GM12878 (cell line): ENCODE results near the gene COQ2.

Experiments used
- CREM ChIP-seq: IDR thresholded peaks from 2 replicates; pipeline ENCODE4 v1.6.1; 2014; ENCODE audit warnings: antibody characterized with exemption, low read depth
- TF ChIP-seq, protein P1 (sequence below): fragments of 450-650 bp; IDR thresholded peaks from 2 replicates; pipeline ENCODE4 v1.6.1; 2017; ENCODE audit warnings: mild to moderate bottlenecking, moderate library complexity
- TF ChIP-seq, protein P2 (sequence below), 3 experiments: IDR thresholded peaks in 2 of 3; conservative IDR thresholded peaks in 1 of 3; 2 replicates each; pipeline ENCODE4 v1.5.1; 2011; ENCODE audit warnings: low read depth in 3 of 3, low read length in 3 of 3, mild to moderate bottlenecking in 3 of 3, control low read depth in 2 of 3, moderate library complexity in 2 of 3, inconsistent platforms in 1 of 3, mixed read lengths in 1 of 3; ENCODE audit not compliant: control insufficient read depth in 2 of 3, insufficient read depth in 1 of 3; ENCODE audit errors: extremely low read depth in 1 of 3

- TF ChIP-seq, protein P1, sequence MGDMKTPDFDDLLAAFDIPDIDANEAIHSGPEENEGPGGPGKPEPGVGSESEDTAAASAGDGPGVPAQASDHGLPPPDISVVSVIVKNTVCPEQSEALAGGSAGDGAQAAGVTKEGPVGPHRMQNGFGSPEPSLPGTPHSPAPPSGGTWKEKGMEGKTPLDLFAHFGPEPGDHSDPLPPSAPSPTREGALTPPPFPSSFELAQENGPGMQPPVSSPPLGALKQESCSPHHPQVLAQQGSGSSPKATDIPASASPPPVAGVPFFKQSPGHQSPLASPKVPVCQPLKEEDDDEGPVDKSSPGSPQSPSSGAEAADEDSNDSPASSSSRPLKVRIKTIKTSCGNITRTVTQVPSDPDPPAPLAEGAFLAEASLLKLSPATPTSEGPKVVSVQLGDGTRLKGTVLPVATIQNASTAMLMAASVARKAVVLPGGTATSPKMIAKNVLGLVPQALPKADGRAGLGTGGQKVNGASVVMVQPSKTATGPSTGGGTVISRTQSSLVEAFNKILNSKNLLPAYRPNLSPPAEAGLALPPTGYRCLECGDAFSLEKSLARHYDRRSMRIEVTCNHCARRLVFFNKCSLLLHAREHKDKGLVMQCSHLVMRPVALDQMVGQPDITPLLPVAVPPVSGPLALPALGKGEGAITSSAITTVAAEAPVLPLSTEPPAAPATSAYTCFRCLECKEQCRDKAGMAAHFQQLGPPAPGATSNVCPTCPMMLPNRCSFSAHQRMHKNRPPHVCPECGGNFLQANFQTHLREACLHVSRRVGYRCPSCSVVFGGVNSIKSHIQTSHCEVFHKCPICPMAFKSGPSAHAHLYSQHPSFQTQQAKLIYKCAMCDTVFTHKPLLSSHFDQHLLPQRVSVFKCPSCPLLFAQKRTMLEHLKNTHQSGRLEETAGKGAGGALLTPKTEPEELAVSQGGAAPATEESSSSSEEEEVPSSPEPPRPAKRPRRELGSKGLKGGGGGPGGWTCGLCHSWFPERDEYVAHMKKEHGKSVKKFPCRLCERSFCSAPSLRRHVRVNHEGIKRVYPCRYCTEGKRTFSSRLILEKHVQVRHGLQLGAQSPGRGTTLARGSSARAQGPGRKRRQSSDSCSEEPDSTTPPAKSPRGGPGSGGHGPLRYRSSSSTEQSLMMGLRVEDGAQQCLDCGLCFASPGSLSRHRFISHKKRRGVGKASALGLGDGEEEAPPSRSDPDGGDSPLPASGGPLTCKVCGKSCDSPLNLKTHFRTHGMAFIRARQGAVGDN, result no peak
- TF ChIP-seq, protein P2, sequence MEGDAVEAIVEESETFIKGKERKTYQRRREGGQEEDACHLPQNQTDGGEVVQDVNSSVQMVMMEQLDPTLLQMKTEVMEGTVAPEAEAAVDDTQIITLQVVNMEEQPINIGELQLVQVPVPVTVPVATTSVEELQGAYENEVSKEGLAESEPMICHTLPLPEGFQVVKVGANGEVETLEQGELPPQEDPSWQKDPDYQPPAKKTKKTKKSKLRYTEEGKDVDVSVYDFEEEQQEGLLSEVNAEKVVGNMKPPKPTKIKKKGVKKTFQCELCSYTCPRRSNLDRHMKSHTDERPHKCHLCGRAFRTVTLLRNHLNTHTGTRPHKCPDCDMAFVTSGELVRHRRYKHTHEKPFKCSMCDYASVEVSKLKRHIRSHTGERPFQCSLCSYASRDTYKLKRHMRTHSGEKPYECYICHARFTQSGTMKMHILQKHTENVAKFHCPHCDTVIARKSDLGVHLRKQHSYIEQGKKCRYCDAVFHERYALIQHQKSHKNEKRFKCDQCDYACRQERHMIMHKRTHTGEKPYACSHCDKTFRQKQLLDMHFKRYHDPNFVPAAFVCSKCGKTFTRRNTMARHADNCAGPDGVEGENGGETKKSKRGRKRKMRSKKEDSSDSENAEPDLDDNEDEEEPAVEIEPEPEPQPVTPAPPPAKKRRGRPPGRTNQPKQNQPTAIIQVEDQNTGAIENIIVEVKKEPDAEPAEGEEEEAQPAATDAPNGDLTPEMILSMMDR (IDR thresholded peaks at IDR 0.05 in 2 of 3, conservative IDR thresholded peaks at IDR 0.05 in 1 of 3; ENCODE audit: control insufficient read depth in 2 of 3, extremely low read depth in 1 of 3, insufficient read depth in 1 of 3, low read depth in 3 of 3, low read length in 3 of 3), result no peak
- no peak for TF ChIP-seq CREM
These were observed 36.1 kb downstream of the COQ2 start for GRCh38 chr4:83248486-83248885.
